HCT116 (cell line): ENCODE results near the gene NKX2-2.

Experiments
- CEBPB ChIP-seq: IDR thresholded peaks from 2 replicates; pipeline ENCODE4 v1.6.1; 2012; ENCODE audit warnings: low read depth
- CTCF ChIP-seq, 3 experiments: fragments of 200-600 bp in 1 of 3; sonication (generic) in 1 of 3; IDR thresholded peaks in 2 of 3; conservative IDR thresholded peaks in 1 of 3; 2 replicates each; pipeline ENCODE4 v1.5.1; 2012 to 2017; ENCODE audit warnings: low read depth in 2 of 3, low read length in 2 of 3, antibody characterized with exemption in 1 of 3, borderline replicate concordance in 1 of 3, control low read depth in 1 of 3, mild to moderate bottlenecking in 1 of 3, mixed read lengths in 1 of 3, mixed run types in 1 of 3, moderate library complexity in 1 of 3; ENCODE audit not compliant: insufficient read depth in 1 of 3
- EGR1 ChIP-seq: IDR thresholded peaks from 2 replicates; pipeline ENCODE4 v1.6.1; 2012; ENCODE audit warnings: low read depth
- MAX ChIP-seq: IDR thresholded peaks from 2 replicates; pipeline ENCODE4 v1.6.1; 2012
- POLR2AphosphoS5 ChIP-seq: IDR thresholded peaks from 2 replicates; pipeline ENCODE4 v1.6.1; 2011; ENCODE audit warnings: mild to moderate bottlenecking, low read depth, low read length, moderate library complexity
- RAD21 ChIP-seq: IDR thresholded peaks from 2 replicates; pipeline ENCODE4 v1.6.1; 2012; ENCODE audit warnings: low read depth, mild to moderate bottlenecking
- REST ChIP-seq: IDR thresholded peaks from 2 replicates; pipeline ENCODE4 v1.6.1; 2012; ENCODE audit warnings: low read depth
- SIN3A ChIP-seq: IDR thresholded peaks from 2 replicates; pipeline ENCODE4 v1.6.1; 2012; ENCODE audit warnings: low read depth
- TCF7L2 ChIP-seq: IDR thresholded peaks from 2 replicates; pipeline ENCODE4 v1.7.0; 2011; ENCODE audit warnings: borderline replicate concordance, inconsistent platforms; ENCODE audit not compliant: insufficient read depth, insufficient read length; ENCODE audit errors: extremely low read depth

GRCh38 chr20:21554376-21554890 is 40.6 kb upstream of the NKX2-2 start:
- TF ChIP-seq MAX (no peak), CTCF (IDR thresholded peaks at IDR 0.05 in 2 of 3, conservative IDR thresholded peaks at IDR 0.05 in 1 of 3; ENCODE audit: borderline replicate concordance in 1 of 3, insufficient read depth in 1 of 3, low read depth in 2 of 3, low read length in 2 of 3) (no peak), REST (no peak), POLR2AphosphoS5 (no peak), EGR1 (no peak), CEBPB (no peak), TCF7L2 (no peak), SIN3A (no peak), RAD21 (no peak)
